GM10248 (cell line): Measurements from ENCODE around the gene CLCN1.

Experiments
- CTCF ChIA-PET: fragments of 300-600 bp; sonication (Branson Sonifier 250); formaldehyde crosslinking; extraction: SDS; loops from one replicate; lab custom pipeline; 2021; ENCODE audit warnings: antibody characterized with exemption; lab: Yijun Ruan, JAX
- POLR2A ChIA-PET: fragments of 350-650 bp; sonication (Branson Sonifier 250); formaldehyde crosslinking; extraction: SDS; loops from one replicate; lab custom pipeline; 2020; ENCODE audit warnings: antibody characterized with exemption; lab: Yijun Ruan, JAX
- DNase-seq: peaks from one replicate; pipeline ENCODE4 v3.0.0; 2012; ENCODE audit errors: extremely low spot score
- TF ChIP-seq, protein P1 (sequence below): IDR thresholded peaks from 2 replicates; pipeline ENCODE4 v1.5.1; 2012; ENCODE audit warnings: mild to moderate bottlenecking, low read depth; ENCODE audit errors: extremely low read depth, missing control alignments, control extremely low read depth

Gene CLCN1

DNA sequence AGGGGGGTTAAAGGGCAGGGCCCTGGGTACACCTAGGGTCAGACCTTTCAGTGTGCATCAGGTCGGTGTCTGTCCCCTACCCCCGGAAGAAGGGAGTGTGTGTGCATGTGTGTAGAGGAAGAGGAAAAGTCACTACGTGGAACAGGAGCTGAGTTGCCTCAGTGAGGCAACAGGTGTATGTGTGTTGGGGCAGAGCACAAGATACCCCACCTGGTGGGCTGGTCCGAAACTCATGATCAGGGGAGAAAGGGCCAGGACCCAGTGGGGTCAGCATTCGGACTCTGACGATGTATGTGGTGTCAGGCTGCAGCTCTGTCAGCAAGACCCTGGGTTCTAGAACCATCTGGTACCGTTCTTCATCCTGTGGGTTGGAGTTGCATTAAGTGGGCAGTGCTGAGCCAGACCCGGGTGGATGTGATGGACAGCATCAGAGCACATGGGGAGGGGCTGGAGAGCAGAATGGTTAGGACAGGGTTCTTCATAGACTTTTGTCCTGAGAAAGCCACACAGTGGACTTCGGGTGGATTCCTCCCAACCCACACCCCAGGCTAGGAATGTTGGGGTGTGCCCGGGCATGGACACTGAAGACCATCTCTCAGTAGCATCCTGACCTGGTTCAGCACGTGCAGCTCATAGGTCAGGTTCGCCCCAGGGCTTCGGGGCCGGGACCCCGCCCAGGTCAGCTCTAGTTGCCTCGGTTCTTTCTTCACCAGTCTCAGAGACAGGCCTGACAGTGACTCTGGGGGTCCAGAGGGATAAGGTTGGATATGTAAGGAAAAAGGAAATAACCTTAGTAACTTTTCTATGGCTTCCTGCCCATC, 82.0 kb downstream of the CLCN1 start:
- TF ChIP-seq, protein P1, sequence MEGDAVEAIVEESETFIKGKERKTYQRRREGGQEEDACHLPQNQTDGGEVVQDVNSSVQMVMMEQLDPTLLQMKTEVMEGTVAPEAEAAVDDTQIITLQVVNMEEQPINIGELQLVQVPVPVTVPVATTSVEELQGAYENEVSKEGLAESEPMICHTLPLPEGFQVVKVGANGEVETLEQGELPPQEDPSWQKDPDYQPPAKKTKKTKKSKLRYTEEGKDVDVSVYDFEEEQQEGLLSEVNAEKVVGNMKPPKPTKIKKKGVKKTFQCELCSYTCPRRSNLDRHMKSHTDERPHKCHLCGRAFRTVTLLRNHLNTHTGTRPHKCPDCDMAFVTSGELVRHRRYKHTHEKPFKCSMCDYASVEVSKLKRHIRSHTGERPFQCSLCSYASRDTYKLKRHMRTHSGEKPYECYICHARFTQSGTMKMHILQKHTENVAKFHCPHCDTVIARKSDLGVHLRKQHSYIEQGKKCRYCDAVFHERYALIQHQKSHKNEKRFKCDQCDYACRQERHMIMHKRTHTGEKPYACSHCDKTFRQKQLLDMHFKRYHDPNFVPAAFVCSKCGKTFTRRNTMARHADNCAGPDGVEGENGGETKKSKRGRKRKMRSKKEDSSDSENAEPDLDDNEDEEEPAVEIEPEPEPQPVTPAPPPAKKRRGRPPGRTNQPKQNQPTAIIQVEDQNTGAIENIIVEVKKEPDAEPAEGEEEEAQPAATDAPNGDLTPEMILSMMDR = no peak
- ChIA-PET CTCF (interaction anchor here (0.6 to 4.7 kb wide), 4 partner anchors 10 to 18 kb away, joined by 3 to 26 read pairs (median 12); no protein-coding TSS in a partner anchor), POLR2A (no interaction called here)
- no peak for DNase-seq

DNA sequence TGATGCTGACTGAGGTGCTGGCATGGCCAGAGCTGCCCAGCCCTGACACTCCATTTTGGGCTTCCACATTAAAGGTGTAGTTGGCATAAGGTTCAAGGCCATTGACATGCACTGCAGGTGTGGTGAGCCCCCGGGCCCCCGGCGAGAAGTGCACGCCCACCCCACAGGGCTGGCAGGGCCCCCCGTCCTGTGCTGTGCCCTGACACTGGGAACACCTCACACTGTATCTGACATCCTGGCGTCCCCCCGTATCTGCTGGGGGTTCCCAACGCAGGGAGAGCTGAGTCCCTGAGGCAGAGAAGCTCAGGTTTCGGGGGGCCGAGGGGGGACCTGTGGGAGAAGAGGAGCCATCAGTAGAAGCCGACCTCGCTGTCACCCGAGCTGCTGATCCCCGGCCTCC, 82.7 kb downstream of the CLCN1 start:
- ChIA-PET CTCF (interaction anchor here (3.2 to 4.7 kb wide), 2 partner anchors 18 to 19 kb away, joined by 15 to 26 read pairs; no protein-coding TSS in a partner anchor), POLR2A (no interaction called here)
- TF ChIP-seq, protein P1 = no peak
- no peak for DNase-seq

DNA sequence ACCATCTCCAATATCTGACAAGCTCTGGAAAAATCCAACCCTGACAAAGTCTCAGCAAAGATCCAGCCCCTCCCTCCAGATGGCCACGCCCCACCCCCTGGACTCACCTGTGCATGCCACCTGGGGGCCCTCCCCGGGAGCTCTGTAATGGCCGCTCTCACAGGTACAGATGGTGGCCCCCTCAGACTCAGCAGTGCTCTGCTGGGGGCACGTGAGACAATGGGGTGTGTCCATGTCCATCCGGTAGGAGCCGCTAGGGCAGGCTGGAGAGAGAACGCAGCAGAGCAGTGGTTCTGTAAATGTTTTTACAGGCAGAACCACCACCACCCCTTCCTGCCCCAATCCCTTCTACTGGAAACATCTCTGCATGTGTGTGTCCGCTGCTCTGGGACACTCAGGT, 83.2 kb downstream of the CLCN1 start:
- CTCF ChIA-PET = interaction anchor here (3.2 to 4.7 kb wide), 2 partner anchors 17 to 19 kb away, joined by 15 to 26 read pairs; no protein-coding TSS in a partner anchor
- TF ChIP-seq, protein P1 = no peak
- DNase-seq = no peak
- POLR2A ChIA-PET = no interaction called here

DNA sequence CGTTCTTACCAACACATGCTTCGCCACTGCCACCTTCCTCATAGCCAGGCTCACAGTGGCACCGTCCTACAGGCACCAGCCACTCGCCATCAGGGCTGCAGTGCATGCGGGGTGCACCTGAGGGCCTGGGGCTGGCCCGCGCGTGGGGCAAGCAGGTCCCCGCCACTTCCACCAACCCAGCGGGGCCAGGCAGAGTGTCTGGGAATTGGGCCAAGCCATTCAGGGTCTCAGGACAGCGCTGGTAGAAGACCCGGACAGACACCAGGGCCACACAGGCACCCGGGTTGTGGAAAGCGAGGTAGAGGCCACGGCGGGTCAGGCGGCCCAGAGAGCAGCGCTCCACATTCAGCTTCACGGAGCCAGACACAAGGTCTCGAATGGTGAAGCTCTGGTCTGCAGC, 83.7 kb downstream of the CLCN1 start:
- ChIA-PET CTCF (interaction anchor here (0.8 to 4.7 kb wide), 2 partner anchors 16 to 17 kb away, joined by 4 to 26 read pairs; no protein-coding TSS in a partner anchor), POLR2A (interaction anchor here (0.5 kb wide), 1 partner anchor 592 kb away, joined by 3 read pairs; no protein-coding TSS in a partner anchor)
- no peak for DNase-seq
- TF ChIP-seq, protein P1 = no peak

DNA sequence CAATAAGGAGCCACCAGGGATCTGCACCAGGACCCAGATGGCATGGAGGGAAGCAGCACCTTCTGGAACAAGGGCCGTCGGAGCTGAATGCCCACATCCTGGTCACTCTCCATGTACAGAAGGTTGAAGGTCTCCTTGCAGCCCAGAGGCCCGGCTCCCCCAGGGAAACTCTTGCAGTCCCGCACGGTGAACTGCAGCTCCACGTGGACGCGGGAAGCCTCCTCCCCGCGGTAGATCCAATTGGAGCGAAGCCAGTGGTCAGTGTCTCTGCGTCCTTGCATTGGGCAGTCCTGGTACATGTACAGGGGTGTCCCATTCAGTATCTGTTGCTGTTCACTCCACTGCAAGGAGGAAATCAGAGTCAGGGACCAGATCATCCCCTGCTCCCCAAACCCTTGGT, 85.4 kb downstream of the CLCN1 start:
- POLR2A ChIA-PET = no interaction called here
- TF ChIP-seq, protein P1 = no peak
- CTCF ChIA-PET = interaction anchor here (1.2 to 7.5 kb wide), 4 partner anchors 12 to 394 kb away, joined by 3 to 63 read pairs (median 4); no protein-coding TSS in a partner anchor
- DNase-seq = no peak
